A673 (cell line): Measurements from ENCODE around the gene COL9A2. TPM values are rescaled to one million over a fixed set of nuclear protein-coding genes. Genes with fewer than 3 reads are reported as not detected.
"Not testable (repeated sequence)": the region's sequence is repeated elsewhere in the genome, so short reads cannot be mapped to it uniquely, and the experiment has no call there.

Source experiments
- BruUV-seq: library from RNA; stranded (reverse); fragments of 400-500 nt; replicated peaks from 2 replicates; lab custom pipeline; 2021; lab: Mats Ljungman, UMichigan
- CTCF ChIA-PET: fragments of 300-600 bp; sonication (Branson Sonifier 250); formaldehyde crosslinking; loops from one replicate; lab custom pipeline; 2022; ENCODE audit warnings: antibody characterized with exemption; lab: Charles Lee
- POLR2A ChIA-PET: fragments of 300-600 bp; sonication (Branson Sonifier 250); formaldehyde crosslinking; loops from one replicate; lab custom pipeline; 2022; ENCODE audit warnings: antibody characterized with exemption; ENCODE audit not compliant: low non-redundant PET; lab: Charles Lee
- DNase-seq: peaks from one replicate; pipeline ENCODE4 v3.0.0-alpha.2; 2015; ENCODE audit warnings: low spot score
- H3K27ac ChIP-seq: fragments of 200-600 bp; sonication (generic); 2 replicates; pipeline ENCODE4 v1.5.1; 2016; ENCODE audit warnings: mixed run types, low read depth, mild to moderate bottlenecking, mixed read lengths, antibody characterized with exemption, low read length; ENCODE audit not compliant: poor library complexity, severe bottlenecking
- H3K27me3 ChIP-seq: fragments of 200-600 bp; sonication (generic); replicated peaks from 2 replicates; pipeline ENCODE4 v1.6.1; 2017; ENCODE audit warnings: mixed run types, low read depth, mild to moderate bottlenecking, mixed read lengths, antibody characterized with exemption, low read length; ENCODE audit not compliant: insufficient read depth, poor library complexity
- H3K36me3 ChIP-seq: fragments of 200-600 bp; sonication (generic); 2 replicates; pipeline ENCODE4 v1.6.1; 2016; ENCODE audit warnings: mixed run types, mild to moderate bottlenecking, mixed read lengths, antibody characterized with exemption, low read length; ENCODE audit not compliant: insufficient read depth, poor library complexity, severe bottlenecking
- H3K4me1 ChIP-seq: fragments of 200-600 bp; sonication (generic); 2 replicates; pipeline ENCODE4 v1.6.1; 2017; ENCODE audit warnings: mixed run types, mild to moderate bottlenecking, mixed read lengths, antibody characterized with exemption, low read length; ENCODE audit not compliant: insufficient read depth, poor library complexity, severe bottlenecking
- H3K4me3 ChIP-seq: fragments of 200-600 bp; sonication (generic); 2 replicates; pipeline ENCODE4 v1.5.1; 2016; ENCODE audit warnings: low read depth, mixed run types, mild to moderate bottlenecking, mixed read lengths, low read length; ENCODE audit not compliant: poor library complexity, severe bottlenecking
- H3K9me3 ChIP-seq: fragments of 200-600 bp; sonication (generic); 2 replicates; pipeline ENCODE4 v1.6.1; 2016; ENCODE audit warnings: mixed run types, low read depth, mild to moderate bottlenecking, mixed read lengths, antibody characterized with exemption, low read length; ENCODE audit not compliant: poor library complexity, severe bottlenecking
- CTCF ChIP-seq: fragments of 300-800, 200-600 bp; sonication (generic); conservative IDR thresholded peaks from 2 replicates; pipeline ENCODE4 v1.5.1; 2017; ENCODE audit warnings: low read depth, mild to moderate bottlenecking, antibody characterized with exemption, low read length, moderate library complexity, mixed read lengths
- EZH2 ChIP-seq: fragments of 200-600 bp; sonication (generic); IDR thresholded peaks from 2 replicates; pipeline ENCODE4 v1.6.1; 2017; ENCODE audit warnings: borderline replicate concordance, low read depth, mild to moderate bottlenecking, mixed read lengths, antibody characterized with exemption, low read length; ENCODE audit not compliant: poor library complexity, severe bottlenecking
- intact Hi-C: fragments of 100-400 bp; cut with micrococcal nuclease; formaldehyde crosslinking; loops from one replicate; pipeline ENCODE4 v1.10.0; 2022; ENCODE audit not compliant: unreplicated experiment
- total RNA-seq: library from RNA; stranded (reverse); gene quantifications from 2 replicates; pipeline ENCODE4 v1.2.3, GENCODE V29; 2021

COL9A2 gene
- total RNA-seq, 1 experiment from 2014 or later: 5.2 TPM

GRCh38 chr1:40332695-40333094, 15.6 kb upstream of the COL9A2 start:
- CTCF ChIA-PET: no interaction called here
- POLR2A ChIA-PET: no interaction called here

GRCh38 chr1:40331403-40331802, 14.3 kb upstream of the COL9A2 start:
- H3K36me3 ChIP-seq, CTCF ChIA-PET, BruUV-seq, POLR2A ChIA-PET, intact Hi-C loops, H3K27ac ChIP-seq, H3K4me1 ChIP-seq, DNase-seq, H3K9me3 ChIP-seq, H3K27me3 ChIP-seq, H3K4me3 ChIP-seq: not testable (repeated sequence)

More at GRCh38 chr1:40332695-40333094, 15.6 kb upstream of the COL9A2 start:
- H3K4me1 ChIP-seq: no peaks in the 10 kb centered on the region
- H3K27ac ChIP-seq: no peak overlapping the region
- H3K4me3 ChIP-seq: no peak overlapping the region
- H3K27me3 ChIP-seq: no peaks in the 10 kb centered on the region
- no peaks in the 10 kb centered on the region for H3K9me3 ChIP-seq
- TF ChIP-seq CTCF: no peak
- no peak for TF ChIP-seq EZH2
- no peaks in the 10 kb centered on the region for H3K36me3 ChIP-seq
- DNase-seq: no peak
- no TSS peak for BruUV-seq
- intact Hi-C loops: no loop called here

- no peaks in the 10 kb centered on the region for H3K36me3 ChIP-seq
- TF ChIP-seq CTCF: no peak
- no peak for TF ChIP-seq EZH2
- intact Hi-C loops: loop anchor here (5.0 kb wide), 1 partner anchor 83 kb away; no protein-coding TSS in a partner anchor
- ChIA-PET CTCF (interaction anchor here (1.1 kb wide), 1 partner anchor 20 kb away, joined by 4 read pairs; no protein-coding TSS in a partner anchor), POLR2A (no interaction called here)
- H3K27me3 ChIP-seq: no peaks in the 10 kb centered on the region
- H3K27ac ChIP-seq: no peak overlapping the region
- peaks cover 12% of the 10 kb centered on the region for H3K4me1 ChIP-seq
- no peak overlapping the region for H3K4me3 ChIP-seq
- DNase-seq: no peak
- no peaks in the 10 kb centered on the region for H3K9me3 ChIP-seq
- BruUV-seq: no TSS peak
These were observed 2.0 kb upstream of the COL9A2 start for GRCh38 chr1:40318970-40319621.

DNA sequence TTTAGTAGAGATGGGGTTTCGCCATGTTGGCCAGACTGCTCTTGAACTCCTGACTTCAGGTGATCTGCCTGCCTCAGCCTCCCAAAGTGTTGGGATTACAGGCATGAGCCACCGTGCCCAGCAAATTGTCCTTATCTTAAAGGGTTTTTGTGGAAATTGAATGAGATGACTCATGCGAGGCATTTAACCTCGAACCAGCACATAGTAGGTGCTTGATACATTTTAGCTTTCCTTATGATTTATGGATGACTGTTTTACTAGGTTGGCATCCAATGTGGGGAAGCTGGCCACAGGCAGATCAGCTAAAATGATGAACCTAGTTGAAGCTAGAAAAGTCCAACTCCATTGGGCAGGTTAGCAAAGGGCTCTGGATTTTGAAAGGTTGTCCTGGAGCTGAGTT, 1.4 kb upstream of the COL9A2 start:
- Histone ChIP-seq H3K9me3 (no peaks in the 10 kb centered on the region), H3K27ac (no peak overlapping the region), H3K4me1 (peaks cover 12% of the 10 kb centered on the region), H3K36me3 (no peaks in the 10 kb centered on the region), H3K27me3 (no peaks in the 10 kb centered on the region), H3K4me3 (no peak overlapping the region)
- POLR2A ChIA-PET: no interaction called here
- BruUV-seq: no TSS peak
- DNase-seq: no peak
- no peak for TF ChIP-seq CTCF
- no peak for TF ChIP-seq EZH2
- intact Hi-C loops: loop anchor here (5.0 kb wide), 1 partner anchor 84 kb away; no protein-coding TSS in a partner anchor
- CTCF ChIA-PET: interaction anchor here (1.1 kb wide), 1 partner anchor 20 kb away, joined by 4 read pairs; no protein-coding TSS in a partner anchor
